Islet of Langerhans (tissue), 1 donor: ENCODE measurements around the gene PRDX6.
"Not testable (repeated sequence)": the region's sequence is repeated elsewhere in the genome, so short reads cannot be mapped to it uniquely, and the experiment has no call there.

Experiments
- FAIRE-seq: peaks from one replicate; lab custom pipeline; 2011; peaks lifted over from hg19 to GRCh38; lab: Jason Lieb, UNC

The PRDX6 gene

DNA sequence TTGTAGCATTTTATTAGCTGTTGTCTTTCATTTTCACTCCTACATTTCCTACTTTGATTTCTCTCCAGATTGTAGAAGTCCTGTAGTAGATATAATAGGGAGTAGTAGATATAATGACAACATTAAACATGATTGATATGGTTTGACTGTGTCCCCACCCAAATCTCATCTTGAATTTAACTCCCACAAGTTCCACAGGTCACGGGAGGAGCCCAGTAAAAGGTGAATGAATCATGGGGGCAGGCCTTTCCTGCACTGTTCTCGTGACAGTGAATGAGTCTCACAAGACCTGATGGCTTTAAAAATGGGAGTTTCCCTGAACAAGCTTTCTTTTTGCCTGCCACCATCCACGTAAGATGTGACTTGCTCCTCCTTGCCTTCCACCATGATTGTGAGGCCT is 7.5 kb upstream of the PRDX6 start:
- FAIRE-seq, result no peak

DNA sequence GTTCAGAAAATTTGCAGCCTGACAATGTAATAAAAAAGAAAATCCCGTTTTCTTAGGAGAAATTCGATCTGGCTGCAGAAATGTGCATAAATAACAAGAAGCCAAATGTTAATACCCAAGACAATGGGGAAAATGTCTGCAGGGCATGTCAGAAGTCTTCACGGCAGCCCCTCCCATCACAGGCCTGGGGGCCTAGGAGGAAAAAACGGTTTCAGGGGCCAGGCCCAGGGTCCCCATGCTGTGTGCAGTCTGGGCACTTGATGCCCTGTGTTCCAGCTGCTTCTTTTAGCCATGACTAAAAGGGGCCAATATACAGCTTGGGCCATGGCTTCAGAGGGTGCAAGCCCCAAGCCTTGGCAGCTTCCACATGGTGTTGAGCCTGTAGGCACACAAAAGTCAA is 6.5 kb upstream of the PRDX6 start:
- FAIRE-seq, result no peak

DNA sequence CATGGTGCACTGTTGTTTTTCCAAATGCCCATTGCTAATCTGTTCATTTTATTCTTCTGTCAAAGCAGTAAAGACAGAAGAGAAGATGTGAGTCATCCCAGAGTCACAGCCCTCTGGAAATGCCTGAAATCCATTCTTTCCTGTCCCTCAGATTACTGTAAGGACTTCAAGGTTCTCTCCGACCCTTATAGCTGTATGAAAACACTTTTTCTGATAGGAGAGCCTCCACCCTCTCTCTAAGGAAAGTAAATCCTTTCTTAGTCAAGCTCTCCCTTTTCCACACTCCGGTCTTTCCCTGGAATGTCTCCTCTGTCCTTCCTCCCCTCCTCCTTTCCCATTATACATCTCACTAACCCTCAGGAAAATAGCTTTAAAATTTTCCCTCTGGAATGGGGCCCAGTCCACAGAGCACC is 3.5 kb upstream of the PRDX6 start:
- no peak for FAIRE-seq

DNA sequence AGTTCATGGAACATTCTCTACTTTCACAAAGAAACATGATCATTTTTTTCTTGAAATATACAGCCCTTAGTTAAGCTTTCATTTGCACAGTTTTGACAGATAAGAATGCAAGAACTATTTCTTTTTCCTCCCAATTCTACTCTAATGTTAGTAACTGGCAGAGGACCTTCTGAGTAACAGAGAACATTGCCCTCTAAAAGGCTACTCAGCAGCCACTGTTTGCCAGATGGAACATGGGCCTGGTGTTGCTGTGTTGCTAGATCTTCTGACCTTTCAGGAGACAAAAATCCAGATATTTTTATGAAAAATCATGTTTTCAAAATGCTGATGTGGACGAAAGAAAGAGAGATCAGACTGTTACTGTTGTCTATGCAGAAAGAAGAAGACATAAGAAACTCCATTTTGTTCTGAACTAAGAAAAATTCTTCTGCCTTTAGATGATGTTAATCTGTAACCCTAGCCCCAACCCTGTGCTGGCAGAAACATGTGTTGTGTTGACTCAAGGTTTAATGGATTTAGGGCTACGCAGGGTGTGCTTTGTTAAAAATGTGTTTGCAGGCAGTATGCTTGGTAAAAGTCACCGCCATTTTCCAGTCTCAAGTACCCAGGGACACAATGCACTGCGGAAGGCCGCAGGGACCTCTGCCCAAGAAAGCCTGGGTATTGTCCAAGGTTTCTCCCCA is 2.9 kb upstream of the PRDX6 start:
- FAIRE-seq, result no peak

DNA sequence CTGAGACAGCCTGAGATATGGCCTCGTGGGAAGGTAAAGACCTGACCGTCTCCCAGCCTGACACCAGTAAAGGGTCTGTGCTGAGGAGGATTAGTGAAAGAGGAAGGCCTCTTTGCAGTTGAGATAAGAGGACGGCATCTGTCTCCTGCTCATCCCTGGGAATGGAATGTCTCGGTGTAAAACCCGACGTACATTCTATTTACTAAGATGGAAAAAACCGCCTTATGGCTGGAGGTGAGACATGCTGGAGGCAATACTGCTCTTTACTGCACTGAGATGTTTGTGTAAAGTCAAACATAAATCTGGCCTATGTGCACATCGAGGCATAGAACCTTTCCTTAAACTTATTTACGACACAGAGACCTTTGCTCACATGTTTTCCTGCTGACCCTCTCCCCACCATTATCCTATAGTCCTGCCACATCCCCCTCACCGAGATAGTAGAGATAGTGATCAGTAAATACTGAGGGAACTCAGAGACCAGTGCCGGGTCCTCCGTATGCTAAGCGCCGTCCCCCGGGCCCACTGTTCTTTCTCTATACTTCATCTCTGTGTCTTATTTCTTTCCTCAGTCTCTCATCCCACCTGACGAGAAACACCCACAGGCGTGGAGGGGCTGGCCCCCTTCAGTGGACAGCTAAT is 2.2 kb upstream of the PRDX6 start:
- FAIRE-seq, result not testable (repeated sequence)

DNA sequence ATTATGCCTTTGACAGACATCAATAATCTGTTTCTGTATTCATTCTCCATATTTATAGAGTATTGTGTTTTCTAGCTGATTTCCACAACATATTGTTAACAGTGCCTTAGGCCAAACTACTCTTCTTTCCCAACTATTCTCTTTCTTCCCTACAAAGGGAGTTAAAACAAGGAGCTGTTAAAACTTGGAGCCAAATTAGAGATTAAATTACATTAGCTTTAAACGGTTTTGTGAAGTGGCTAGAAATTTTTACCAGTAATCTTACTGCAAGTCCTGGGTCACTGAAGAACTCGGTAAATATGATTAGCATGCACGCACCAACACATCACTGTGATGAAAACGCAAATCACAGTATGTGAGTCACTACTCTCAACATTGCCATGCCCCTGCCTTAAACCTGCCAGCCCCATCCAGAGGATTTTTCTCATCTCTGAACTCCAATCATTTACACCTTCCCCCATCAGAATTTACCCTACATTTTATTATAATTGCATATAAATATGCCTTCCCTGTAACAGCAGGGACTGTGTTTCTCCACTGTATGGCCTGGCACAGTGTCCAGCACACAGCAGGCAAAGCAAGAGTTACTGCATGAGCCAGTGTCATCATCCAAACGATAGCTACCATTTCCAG is 1.5 kb upstream of the PRDX6 start:
- no peak for FAIRE-seq

DNA sequence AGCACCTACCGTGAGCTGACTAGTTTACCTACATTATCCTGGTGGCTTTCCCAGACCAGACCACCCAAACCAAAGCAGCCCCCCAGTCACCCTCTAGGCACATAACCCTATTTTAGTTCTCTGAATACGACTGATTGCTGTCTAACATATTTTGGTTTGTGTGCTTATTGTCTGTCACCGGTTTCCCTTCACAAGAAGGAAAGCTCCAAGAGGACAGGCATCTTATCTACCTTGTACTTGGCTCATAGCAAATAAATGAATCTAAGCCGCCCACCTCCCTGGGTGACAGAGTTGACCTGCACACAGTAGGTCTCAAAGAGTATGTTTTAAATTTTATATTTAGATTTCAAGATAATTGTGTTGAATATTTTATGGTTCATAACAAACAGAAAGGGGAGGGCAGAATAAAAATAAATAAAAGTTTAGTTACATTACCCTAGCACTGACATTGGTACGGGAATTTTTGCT is 904 bp upstream of the PRDX6 start:
- no peak for FAIRE-seq

DNA sequence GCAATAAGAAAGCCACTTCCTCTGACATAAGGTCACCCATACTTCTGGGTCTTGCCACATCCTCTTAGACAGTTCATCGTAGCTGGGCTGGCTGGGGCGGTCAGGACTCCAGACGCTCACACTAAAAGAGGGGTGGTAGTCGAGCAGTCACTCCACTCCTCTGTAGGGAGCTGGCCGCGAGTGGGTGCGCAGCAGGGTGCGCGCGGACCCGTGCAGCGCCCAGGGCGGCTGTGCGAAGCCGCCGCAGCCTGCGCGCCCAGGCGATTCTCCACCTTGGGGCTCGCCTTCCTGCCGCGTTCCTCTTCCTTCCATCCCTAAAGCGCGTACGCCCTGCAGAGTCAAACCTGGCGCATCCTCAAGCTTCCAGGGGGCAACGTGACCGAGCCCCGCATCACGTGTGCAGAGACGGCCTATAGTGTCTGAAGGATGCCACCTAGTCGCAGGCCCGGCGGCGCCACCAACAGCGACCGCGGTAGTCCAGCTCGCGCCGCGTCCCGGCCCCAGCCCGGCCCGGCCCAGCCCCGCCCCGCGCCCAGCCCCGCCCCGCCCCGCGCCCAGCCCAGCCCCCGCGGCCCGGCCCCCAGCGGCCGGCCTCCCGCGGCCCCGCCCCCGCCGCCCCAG is 360 bp upstream of the PRDX6 start:
- FAIRE-seq, result no peak

DNA sequence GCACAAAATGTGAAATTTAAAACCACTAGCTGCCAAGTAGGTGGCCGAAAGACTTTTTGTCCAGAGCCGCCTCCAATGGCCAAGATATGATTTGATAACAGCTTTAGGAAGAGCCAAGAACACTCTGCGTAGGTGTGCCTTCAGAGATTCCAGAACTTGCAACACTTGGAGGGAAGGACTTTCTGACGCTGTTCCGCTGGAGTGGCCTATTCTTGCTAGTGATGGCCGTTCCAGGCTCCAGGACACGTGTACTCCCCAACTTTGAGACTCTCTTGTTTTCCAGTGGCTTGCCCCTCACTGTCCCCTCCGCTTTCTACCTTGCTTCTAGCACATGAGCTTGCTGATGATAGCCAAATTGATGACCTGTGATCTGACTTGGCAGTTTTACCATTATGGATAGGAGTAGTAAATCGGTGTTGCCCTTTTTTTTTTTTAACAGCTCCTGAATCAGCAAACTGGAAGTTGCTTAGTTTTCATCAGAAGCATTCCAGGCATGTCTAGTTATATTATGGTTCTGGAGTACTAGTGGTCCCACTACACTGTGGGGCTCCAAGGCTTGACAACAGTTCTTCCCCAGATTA is 1.0 kb downstream of the PRDX6 start:
- FAIRE-seq, result no peak

DNA sequence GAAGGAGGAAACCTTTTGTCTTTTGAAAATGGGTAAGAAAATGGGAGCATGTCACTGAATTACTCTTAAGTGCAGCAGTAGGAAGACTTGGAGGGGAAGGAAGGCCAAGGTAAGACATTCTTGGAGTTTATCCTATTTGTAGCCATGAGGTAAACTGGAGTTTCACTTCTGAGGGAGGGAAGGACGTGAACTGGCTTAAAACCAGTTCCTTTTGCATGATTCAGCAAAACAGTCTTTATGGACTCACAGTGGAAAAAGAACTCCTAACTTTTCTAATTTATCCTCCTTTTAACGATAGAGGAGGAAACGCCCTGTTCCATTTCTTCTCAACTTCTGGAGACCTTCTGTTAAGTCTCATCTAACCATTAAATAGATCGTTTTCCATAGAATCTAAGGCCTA is 2.5 kb downstream of the PRDX6 start:
- no peak for FAIRE-seq

DNA sequence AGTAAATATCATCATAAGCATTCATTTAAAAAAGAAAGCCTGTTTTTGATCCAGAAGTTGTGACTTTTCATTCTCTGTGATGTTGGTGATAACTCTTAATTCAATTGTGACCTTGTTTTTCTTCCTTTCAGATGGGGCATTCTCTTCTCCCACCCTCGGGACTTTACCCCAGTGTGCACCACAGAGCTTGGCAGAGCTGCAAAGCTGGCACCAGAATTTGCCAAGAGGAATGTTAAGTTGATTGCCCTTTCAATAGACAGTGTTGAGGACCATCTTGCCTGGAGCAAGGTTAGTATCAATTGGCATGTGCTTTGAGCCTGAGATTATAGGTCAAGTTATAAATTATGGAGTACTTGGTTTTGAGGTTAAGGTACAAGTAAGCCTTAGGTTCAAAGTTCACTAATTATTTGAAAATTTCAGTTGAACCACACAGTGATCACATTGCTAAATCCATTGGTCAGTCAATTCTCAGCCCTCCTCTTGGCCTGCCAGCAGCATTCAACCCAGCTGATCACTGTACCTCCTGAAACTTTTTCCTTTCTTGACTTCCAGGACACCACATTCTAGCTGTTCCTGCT is 4.1 kb downstream of the PRDX6 start:
- no peak for FAIRE-seq

DNA sequence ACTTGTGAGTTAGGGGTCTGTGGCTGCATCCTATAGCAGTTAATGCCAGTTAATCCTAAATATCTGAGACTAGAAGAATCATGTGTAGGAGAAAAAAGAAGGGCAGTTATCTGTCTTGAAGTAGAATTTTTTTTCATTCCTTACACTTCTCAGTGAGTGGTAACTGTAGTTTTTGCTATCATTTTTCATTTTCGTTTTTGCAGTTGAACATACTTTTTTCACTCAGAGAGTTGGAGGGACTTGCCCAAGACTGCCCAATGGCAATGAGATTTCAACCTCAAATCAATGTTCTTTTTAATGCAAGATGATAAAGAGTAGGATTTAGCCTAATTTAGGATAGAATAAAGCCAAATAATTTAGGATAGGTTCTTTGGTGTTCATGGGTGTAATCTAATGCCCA is 5.5 kb downstream of the PRDX6 start:
- no peak for FAIRE-seq

DNA sequence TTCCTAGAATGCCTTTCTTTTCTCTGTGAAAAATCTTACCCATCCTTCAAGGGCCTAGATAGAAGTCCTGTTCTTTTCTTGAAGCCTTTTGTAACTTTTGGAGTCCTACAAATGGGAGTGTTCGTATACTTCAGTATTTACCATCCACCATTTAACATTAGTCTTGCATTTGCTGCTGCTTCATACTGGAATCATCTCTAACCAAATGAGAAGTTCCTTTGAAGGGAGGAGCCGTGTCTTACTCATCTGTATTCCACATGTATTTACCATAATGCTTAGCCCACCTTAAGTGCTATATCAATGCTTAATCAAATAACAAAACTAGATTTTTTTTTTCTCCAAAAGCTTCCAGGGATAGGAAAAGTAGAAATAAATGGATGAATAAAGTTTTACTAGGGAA is 7.1 kb downstream of the PRDX6 start:
- no peak for FAIRE-seq

DNA sequence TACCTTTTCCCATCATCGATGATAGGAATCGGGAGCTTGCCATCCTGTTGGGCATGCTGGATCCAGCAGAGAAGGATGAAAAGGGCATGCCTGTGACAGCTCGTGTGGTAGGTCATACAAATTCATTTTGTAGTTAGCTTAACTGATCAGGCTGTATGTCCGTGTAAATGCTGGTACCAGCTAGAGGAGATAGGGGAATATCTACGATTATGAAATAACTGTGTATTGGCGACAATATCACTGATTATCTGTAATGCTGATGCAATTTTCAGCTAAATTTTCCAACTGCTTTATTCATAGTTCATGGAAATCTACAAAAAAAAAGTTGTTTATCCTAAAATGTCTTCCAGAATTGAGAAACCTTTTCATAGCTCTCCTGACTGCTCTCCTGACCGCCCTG is 8.3 kb downstream of the PRDX6 start:
- no peak for FAIRE-seq

DNA sequence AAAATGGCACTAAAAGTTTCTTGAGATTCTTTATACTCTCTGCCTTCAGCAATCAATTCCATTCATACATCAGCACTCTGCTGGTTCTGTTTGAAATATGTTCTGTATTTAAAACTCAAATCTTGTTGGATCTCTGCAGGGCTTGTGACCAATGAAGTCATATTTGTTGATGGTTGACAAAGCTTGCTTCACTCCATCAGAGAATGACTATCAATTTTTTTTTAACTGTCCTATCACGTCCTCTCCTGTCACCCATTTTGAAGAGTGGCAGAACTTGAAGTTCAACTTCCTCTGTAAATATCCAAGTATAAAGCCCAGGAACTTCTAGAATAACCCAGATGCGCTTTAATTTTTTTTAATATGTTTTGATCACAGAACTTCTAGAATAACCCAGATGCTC is 10.9 kb downstream of the PRDX6 start:
- FAIRE-seq, result no peak

DNA sequence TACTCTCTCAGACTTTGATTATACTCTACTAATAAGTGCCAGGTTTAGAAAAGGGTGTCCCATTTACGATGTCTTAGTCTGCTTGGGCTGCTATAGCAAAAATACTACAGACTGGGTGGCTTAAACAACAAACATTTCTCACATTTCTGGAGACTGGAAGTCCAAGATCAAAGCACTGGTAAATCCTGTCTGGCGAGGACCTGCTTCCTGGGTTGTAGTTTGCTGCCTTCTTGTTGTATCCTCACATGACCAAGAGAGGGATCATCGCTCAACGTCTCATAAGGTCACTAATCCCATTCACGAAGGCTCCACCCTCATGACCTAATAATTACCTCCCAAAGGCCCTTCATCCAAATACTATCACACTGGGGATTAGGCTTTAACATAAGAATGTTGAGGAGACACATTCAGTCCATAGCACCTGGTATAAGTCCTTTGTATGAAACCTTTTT is 12.0 kb downstream of the PRDX6 start:
- no peak for FAIRE-seq

DNA sequence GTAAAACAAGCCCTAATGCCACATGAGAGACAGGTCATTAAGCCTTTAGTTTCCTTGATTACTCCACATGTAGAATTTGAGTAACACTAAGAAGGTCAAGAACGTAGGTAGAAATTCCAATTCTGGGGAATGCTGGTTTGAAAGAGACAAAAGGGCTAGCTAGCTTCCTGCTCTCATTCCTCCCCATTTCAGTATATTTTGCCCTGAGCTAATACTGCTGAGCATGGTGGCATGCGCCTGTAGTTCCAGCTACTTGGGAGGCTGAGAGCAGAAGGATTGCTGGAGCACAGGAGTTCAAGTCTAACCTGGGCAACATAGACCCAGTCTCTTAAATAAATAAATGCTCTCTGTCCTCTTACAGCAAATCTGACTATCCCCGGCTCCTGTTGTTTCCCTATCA is 12.8 kb downstream of the PRDX6 start:
- no peak for FAIRE-seq

DNA sequence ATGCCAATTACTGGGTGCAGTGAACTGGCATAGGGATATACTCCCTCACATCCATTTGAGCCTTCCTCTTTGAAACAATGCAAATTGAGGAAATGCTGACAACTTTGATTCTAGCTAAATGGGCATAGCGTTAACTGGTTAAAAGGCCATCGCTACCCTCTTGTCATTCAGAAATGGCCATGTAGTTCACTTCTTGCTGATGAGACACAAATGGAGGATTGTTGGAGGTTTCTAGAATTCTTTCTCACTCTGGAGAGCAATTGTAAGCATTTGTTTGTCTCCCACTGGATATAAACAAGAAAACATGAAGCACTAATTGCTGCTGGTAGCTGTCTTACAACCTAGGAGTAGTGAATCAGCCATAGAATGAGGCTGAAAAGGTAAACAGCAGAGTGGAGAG is 14.4 kb downstream of the PRDX6 start:
- no peak for FAIRE-seq

DNA sequence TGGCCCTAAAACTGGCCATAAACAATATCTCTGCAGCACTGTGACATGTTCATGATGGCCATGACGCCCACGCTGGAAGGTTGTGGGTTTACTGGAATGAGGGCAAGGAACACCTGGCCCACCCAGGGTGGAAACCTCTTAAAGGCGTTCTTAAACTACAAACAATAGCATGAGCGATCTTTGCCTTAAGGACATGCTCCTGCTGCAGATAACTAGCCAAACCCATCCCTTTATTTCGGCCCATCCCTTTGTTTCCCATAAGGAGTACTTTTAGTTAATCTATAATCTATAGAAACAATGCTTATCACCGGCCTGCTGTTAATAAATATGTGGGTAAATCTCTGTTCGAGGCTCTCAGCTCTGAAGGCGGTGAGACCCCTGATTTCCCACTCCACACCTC is 16.0 kb downstream of the PRDX6 start:
- FAIRE-seq, result not testable (repeated sequence)

DNA sequence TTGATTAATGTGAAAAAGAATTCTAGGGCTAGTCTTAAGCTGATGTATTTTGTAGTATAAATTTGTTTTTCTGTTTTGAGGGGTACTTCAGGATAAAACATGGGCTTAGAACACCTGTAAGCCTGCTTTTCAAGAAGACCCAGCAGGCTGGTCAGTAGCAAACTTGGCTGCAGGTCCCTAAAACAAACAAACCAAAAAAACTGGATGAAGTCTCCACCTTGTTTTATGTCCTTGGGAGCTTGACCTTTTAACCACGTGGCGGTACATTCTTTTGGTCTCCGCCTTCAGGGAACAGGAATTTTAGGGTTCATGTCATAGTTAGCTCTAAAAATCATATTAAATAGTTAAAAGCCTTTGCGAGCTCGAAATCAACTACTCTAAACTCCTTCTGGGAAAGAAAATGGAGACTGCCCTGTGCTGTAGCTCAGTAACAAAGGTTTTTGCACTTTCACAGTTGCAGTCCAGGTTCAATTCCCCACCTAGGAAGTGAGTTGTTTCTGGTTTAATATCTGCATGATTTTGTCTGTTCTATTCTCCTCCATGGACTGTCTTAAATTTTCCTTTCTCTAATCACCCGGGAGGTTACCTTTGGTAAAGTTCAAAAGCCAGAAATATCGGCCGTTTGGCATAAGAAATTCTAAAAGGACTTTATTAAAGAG is 18.6 kb downstream of the PRDX6 start:
- FAIRE-seq, result no peak

DNA sequence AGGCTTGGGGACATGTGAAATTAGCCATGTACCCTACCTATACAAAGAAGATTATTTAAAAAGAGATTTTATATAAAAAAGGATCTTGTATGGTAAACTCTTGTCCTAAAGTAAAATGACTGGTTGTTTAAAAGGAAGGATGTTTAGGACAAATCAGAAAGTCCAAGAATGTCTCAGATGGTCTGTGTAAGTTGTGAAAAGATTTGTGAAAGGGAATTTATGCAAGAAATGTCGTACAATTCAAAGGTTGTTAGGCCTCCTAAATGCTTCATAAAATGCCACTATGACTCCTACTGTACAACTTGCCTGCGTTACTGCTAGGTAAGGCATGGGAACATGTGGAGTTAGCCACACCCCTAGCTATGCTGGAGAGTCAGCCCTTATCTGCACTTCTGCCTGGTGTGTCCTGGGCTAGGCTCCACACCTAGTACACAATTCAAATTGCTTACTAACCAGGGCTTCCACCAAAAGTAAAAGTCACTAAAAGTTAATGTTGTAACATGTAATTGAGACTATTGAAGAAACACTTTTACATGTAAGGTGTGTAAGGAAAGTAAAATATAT is 19.7 kb downstream of the PRDX6 start:
- no peak for FAIRE-seq

DNA sequence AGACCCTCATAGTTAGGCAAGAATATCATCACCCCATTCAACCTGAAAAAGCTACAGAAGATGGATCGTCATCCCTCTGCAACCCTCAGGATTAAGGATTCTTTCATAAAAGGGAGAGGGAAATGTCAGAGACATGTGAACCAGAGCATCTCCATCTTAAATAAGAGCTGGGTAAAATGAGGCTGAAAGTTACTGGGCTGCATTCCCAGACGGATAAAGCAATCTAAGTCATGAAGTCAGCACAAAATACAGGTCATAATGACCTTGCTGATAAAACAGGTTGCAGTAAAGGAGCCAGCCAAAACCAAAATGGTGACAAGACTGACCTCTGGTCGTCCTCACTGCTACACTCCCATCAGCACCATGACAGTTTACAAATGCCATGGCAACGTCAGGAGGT is 22.6 kb downstream of the PRDX6 start:
- FAIRE-seq, result no peak
